IPS DF 4.7 (cell line): ENCODE measurements around the gene IL17RD.

Source experiments
- DNase-seq: peaks from one replicate; pipeline ENCODE4 v3.0.0-alpha.2; 2013; ENCODE audit warnings: low spot score; ENCODE audit errors: extremely low read depth

Gene IL17RD

GRCh38 chr3:57068437-57069089 lies 96.6 kb downstream of the IL17RD start:
- no peak for DNase-seq

GRCh38 chr3:57066471-57066870 lies 98.7 kb downstream of the IL17RD start:
- no peak for DNase-seq

- no peak for DNase-seq
Measured at GRCh38 chr3:57065588-57065987, 99.6 kb downstream of the IL17RD start.

GRCh38 chr3:57064572-57064971 lies 100.6 kb downstream of the IL17RD start:
- DNase-seq: no peak

- DNase-seq: no peak
Measured at GRCh38 chr3:57064001-57064400, 101.2 kb downstream of the IL17RD start.

GRCh38 chr3:57063032-57063431 lies 102.1 kb downstream of the IL17RD start:
- no peak for DNase-seq

- no peak for DNase-seq
Measured at GRCh38 chr3:57062101-57062631, 103.0 kb downstream of the IL17RD start.

GRCh38 chr3:57061556-57061955 lies 103.6 kb downstream of the IL17RD start:
- DNase-seq: no peak

GRCh38 chr3:57060089-57060821 lies 104.9 kb downstream of the IL17RD start, which contains the start of gene SPATA12:
Gene SPATA12 (plus strand): TSS chr3:57060664. CDS start chr3:57073695, 13,031 bp downstream.
- DNase-seq: peak; percentile 83

- no peak for DNase-seq
Measured at GRCh38 chr3:57059411-57059810, 105.7 kb downstream of the IL17RD start.

GRCh38 chr3:57057351-57057750 lies 107.8 kb downstream of the IL17RD start:
- DNase-seq: no peak

GRCh38 chr3:57053122-57053521 lies 112.0 kb downstream of the IL17RD start:
- DNase-seq: no peak

GRCh38 chr3:57052662-57053061 lies 112.5 kb downstream of the IL17RD start:
- DNase-seq: no peak

GRCh38 chr3:57048728-57049127 lies 116.4 kb downstream of the IL17RD start:
- DNase-seq: no peak

- no peak for DNase-seq
Measured at GRCh38 chr3:57048052-57048671, 117.0 kb downstream of the IL17RD start.

GRCh38 chr3:57046101-57046765 lies 118.9 kb downstream of the IL17RD start:
- DNase-seq: no peak

GRCh38 chr3:57043518-57043917 lies 121.6 kb downstream of the IL17RD start:
- DNase-seq: no peak

GRCh38 chr3:57041674-57042073 lies 123.5 kb downstream of the IL17RD start:
- DNase-seq: no peak
